HG02943 (cell line): ENCODE results near the gene LMTK3.

Source experiments
- ATAC-seq: cut with Tn5 transposase; IDR thresholded peaks from one replicate; pipeline ENCODE4 v1.9.1; 2021; ENCODE audit warnings: mild to moderate bottlenecking, low read depth, moderate library complexity; ENCODE audit not compliant: unreplicated experiment

Gene LMTK3

GRCh38 chr19:48510421-48511268 lies 990 bp downstream of the LMTK3 start:
- no peak for ATAC-seq

DNA sequence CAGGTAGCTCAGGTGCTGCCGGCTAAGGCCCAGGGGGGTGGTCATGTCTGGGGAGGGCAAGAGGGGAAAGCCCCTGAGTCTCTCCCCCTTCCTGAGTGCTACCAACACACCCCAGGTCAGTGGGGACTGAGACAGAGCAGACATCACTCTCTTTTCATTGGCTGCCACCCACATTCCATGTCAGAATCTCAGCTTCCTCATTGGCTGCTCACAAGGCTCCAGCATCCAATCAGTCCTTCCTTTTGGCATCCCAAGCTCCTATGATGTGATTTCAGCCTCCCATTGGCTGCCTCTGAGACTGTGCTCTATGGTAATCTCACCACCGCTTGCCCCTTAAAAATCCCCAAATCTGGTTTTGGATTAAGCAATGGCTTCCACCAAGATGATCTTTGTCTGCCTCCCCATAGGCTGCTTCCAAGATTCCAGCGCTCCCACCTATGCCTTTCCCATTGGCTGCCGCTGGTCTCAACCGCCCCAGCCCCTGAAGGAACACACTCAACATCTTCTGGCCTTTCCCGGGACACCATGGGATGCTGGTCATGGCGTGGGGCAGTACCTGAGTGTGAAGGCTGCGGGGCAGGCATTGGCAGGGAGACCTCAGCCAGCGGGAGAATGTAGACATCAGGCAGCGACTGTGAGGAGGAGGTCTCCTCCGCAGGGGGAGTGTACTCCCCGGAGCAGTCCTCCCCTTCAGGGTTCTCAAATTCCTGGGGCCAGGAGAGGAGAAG lies 2.0 kb downstream of the LMTK3 start:
- no peak for ATAC-seq

DNA sequence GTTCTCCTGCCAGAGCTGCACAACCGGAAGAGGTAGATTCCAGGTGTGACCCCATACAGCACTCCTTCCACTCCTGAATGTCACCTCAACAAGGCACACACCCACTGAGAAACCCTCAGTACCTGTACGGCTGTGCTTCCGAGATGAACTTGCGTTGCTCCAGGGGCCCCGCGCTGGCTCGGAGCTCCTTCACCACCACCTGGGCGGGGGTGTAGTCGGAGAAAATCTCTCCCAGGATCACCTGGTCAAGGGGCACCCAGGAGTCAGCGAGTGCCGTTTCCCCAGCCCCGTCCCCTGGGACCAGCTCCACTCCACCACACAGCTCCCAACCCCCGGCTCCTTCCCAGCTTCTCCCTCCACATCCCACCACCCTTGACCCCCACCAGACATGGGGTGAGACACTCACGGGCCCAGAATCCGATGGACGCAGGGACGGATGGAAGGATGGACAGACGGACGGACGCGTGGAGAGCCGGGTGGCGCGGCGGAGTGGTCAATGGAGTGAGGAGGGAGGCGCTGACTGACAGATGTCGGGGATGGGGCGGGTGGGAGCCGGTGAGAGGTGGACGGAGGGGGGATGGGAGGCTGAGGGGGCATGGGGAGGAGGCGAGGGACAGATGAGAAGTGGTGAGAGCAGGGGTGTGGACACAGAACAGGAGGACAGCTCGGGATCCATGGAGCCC lies 2.8 kb downstream of the LMTK3 start:
- no peak for ATAC-seq

- ATAC-seq = no peak
Measured at GRCh38 chr19:48507911-48508439, 3.7 kb downstream of the LMTK3 start.

DNA sequence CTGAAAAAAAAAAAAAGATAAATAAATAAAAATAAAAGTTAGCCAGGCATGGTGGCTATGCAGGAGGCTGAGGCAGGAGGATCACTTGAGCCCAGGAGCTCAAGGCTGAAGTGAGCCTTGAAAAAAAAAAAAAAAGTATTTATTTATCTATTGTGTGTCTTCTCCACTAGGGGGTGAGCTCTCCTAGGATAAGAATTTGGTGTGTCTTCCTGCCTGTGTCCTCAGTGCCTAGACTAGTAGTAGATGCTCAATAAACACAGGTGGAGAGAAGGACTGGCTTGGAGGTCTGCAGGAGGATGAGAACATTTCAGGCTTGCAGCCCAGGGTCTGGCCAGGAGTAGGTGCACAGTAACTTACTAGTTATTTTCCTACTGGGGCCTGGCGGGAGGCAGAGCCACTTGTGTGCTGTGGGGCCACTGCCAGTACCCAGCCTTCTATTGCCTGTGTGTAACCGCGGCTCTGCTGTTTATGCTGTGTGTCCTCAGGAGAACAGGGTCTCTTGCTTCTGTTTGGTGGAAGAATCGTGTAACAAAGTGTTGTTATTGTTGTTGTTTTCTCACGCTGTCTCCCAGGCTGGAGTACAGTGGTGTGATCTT lies 5.4 kb downstream of the LMTK3 start:
- no peak for ATAC-seq

DNA sequence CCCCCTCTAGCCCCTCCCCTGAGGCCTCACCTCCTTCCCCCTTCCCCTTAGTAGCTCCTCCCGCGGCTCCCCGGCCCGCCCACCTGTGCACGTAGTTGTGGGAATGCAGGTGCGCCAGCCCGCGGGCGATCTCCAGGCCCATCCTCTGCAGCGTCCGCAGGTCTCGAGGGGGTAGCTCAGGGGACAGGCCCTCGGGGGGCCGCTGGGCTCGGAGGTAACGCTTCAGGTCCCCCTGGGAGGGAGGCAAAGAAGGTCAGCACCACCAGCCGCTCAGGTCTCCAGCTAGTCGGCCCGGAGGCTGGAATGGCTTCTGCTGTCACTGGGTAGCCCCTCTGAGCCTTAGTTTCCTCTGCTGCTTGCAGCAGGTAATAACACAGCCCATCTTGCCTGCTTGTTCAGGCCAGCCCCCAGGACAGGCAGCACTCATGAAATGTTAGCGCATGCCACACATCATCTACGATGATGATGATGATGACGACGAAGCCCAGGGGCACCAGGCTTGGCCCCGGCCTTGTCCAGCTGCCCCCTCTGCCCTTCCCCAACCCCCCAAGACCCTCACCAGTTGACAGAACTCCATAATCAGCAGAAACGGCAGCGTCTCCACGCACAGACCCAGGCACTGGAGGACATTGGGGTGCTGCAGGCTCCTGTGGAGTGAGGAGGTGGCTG lies 9.2 kb downstream of the LMTK3 start:
- ATAC-seq = no peak

- ATAC-seq = no peak
Measured at GRCh38 chr19:48501494-48502349, 9.9 kb downstream of the LMTK3 start.

- no peak for ATAC-seq
Measured at GRCh38 chr19:48500830-48501493, 10.7 kb downstream of the LMTK3 start.

DNA sequence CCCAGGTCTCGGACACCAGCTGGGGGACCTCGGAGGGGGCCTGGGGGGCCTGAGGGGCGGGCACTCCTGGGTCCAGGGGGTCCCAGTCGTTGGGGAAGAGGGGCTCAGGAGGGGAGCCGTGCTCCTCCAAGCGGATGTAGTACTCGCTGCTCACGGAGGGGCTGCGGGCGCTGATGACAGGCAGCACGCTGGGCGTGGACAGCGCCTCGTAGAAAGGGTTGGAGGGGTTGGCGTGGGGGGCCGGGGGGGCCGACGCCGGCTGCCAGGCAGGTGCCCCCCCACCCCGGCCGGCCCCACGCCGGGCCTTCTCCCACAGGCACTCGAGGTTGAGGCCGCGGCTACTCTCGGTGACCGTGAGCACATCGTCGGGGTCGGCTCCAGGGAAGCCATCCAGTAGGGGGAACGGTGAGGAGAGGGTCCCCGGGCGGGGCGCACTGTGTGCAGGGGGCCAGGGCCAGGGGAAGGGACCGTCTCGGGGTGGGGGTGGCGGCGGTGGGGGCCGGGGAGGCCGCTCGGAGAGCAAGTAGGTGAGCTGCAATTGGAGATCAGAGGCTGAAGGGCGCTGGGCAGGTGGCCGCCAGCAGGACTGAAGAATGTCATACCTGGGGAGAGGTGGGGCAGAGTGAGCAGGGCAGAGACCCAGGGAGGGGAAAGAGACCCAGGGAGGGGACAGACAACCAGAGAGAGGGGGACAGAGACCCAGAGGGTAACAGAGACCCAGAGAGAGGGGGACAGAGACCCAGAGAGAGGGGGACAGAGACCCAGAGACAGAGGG lies 12.1 kb downstream of the LMTK3 start:
- no peak for ATAC-seq

DNA sequence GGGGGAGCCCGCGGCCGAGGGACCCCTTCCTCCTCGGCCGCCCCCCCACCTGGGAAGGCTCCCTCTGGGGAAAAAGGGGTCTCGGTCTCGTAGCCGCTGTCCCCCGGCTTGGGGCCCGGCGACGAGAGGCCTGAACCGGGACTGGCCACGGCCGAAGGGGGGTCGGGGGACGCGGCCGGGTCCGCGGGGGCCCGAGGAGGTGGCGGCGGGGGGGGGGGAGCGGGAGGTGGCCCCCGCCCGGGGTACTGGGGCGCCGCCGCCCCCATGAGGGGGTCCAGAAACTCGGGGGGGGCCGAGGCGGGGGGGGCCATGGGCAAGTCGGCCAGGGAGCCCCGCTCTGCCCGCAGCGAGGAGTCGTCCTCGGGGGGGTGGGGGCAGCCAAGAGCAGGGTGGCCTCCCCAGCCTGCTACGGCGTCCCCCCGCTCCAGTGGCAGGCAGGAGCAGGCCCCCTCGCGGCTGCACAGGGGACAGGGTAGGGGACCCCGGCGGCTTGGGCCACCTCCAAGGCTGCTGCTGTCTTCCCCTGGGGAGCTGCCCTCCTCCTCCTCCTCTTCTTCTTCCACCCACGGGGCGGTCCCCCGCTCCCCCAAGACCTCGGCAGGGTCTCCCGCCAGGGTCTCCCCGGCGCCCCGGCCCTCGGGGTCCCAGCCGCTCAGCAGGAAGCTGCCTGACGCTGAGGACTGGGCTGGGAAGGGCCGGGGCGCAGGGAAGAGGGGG lies 12.9 kb downstream of the LMTK3 start:
- no peak for ATAC-seq

GRCh38 chr19:48497728-48498594 lies 13.7 kb downstream of the LMTK3 start:
- ATAC-seq = no peak

- no peak for ATAC-seq
Measured at GRCh38 chr19:48496959-48497727, 14.5 kb downstream of the LMTK3 start.

GRCh38 chr19:48495396-48495795 lies 16.2 kb downstream of the LMTK3 start:
- ATAC-seq = no peak

DNA sequence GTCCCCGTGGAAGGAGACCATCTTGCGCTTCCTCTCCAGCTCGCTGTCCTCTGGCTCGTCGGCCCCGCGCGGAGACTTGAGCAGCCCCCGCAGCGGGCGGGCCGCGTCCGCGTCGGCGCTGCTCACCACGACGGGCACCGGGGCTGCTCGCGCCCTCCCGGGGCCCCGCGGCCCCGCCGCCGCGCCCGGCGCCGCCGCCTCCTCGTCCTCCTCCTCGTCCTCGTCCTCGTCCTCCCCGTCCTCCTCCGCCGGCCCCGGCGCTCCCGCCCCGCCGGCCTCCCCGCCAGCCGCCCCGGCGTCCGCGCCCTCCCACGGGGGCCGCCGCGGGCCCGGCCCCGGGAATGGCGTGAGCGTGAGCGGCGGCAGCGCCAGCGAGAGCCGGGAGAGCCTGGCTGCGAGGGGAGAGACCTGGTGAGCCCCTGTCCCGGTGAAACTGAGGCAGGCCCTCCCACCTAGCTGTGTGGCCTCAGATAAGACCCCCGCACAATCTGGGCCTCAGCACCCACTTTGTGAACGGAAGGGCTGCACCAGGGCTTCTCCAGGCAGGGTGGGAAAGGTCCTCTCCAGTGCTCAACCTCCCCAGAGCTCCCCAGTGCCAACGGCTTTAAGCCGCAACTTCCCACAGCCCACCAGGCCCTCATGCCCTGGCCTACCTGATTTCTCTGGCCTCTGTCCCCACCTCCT lies 17.8 kb downstream of the LMTK3 start:
- peak; percentile 9 for ATAC-seq
